A673 (cell line): Measurements from ENCODE around the gene HEXD. TPM values are rescaled to one million over a fixed set of nuclear protein-coding genes. Genes with fewer than 3 reads are reported as not detected.

Experiments
- BruUV-seq: library from RNA; stranded (reverse); fragments of 400-500 nt; replicated peaks from 2 replicates; lab custom pipeline; 2021; lab: Mats Ljungman, UMichigan
- CTCF ChIA-PET: fragments of 300-600 bp; sonication (Branson Sonifier 250); formaldehyde crosslinking; loops from one replicate; lab custom pipeline; 2022; ENCODE audit warnings: antibody characterized with exemption; lab: Charles Lee
- POLR2A ChIA-PET: fragments of 300-600 bp; sonication (Branson Sonifier 250); formaldehyde crosslinking; loops from one replicate; lab custom pipeline; 2022; ENCODE audit warnings: antibody characterized with exemption; ENCODE audit not compliant: low non-redundant PET; lab: Charles Lee
- DNase-seq: peaks from one replicate; pipeline ENCODE4 v3.0.0-alpha.2; 2015; ENCODE audit warnings: low spot score
- H3K27ac ChIP-seq: fragments of 200-600 bp; sonication (generic); 2 replicates; pipeline ENCODE4 v1.5.1; 2016; ENCODE audit warnings: mixed run types, low read depth, mild to moderate bottlenecking, mixed read lengths, antibody characterized with exemption, low read length; ENCODE audit not compliant: poor library complexity, severe bottlenecking
- H3K27me3 ChIP-seq: fragments of 200-600 bp; sonication (generic); replicated peaks from 2 replicates; pipeline ENCODE4 v1.6.1; 2017; ENCODE audit warnings: mixed run types, low read depth, mild to moderate bottlenecking, mixed read lengths, antibody characterized with exemption, low read length; ENCODE audit not compliant: insufficient read depth, poor library complexity
- H3K36me3 ChIP-seq: fragments of 200-600 bp; sonication (generic); 2 replicates; pipeline ENCODE4 v1.6.1; 2016; ENCODE audit warnings: mixed run types, mild to moderate bottlenecking, mixed read lengths, antibody characterized with exemption, low read length; ENCODE audit not compliant: insufficient read depth, poor library complexity, severe bottlenecking
- H3K4me1 ChIP-seq: fragments of 200-600 bp; sonication (generic); 2 replicates; pipeline ENCODE4 v1.6.1; 2017; ENCODE audit warnings: mixed run types, mild to moderate bottlenecking, mixed read lengths, antibody characterized with exemption, low read length; ENCODE audit not compliant: insufficient read depth, poor library complexity, severe bottlenecking
- H3K4me3 ChIP-seq: fragments of 200-600 bp; sonication (generic); 2 replicates; pipeline ENCODE4 v1.5.1; 2016; ENCODE audit warnings: low read depth, mixed run types, mild to moderate bottlenecking, mixed read lengths, low read length; ENCODE audit not compliant: poor library complexity, severe bottlenecking
- H3K9me3 ChIP-seq: fragments of 200-600 bp; sonication (generic); 2 replicates; pipeline ENCODE4 v1.6.1; 2016; ENCODE audit warnings: mixed run types, low read depth, mild to moderate bottlenecking, mixed read lengths, antibody characterized with exemption, low read length; ENCODE audit not compliant: poor library complexity, severe bottlenecking
- CTCF ChIP-seq: fragments of 300-800, 200-600 bp; sonication (generic); conservative IDR thresholded peaks from 2 replicates; pipeline ENCODE4 v1.5.1; 2017; ENCODE audit warnings: low read depth, mild to moderate bottlenecking, antibody characterized with exemption, low read length, moderate library complexity, mixed read lengths
- EZH2 ChIP-seq: fragments of 200-600 bp; sonication (generic); IDR thresholded peaks from 2 replicates; pipeline ENCODE4 v1.6.1; 2017; ENCODE audit warnings: borderline replicate concordance, low read depth, mild to moderate bottlenecking, mixed read lengths, antibody characterized with exemption, low read length; ENCODE audit not compliant: poor library complexity, severe bottlenecking
- intact Hi-C: fragments of 100-400 bp; cut with micrococcal nuclease; formaldehyde crosslinking; loops from one replicate; pipeline ENCODE4 v1.10.0; 2022; ENCODE audit not compliant: unreplicated experiment
- total RNA-seq: library from RNA; stranded (reverse); gene quantifications from 2 replicates; pipeline ENCODE4 v1.2.3, GENCODE V29; 2021

Gene HEXD
- total RNA-seq, 1 experiment from 2014 or later = 20.1 TPM

GRCh38 chr17:82384730-82385481 lies 33.2 kb upstream of the HEXD start:
- TF ChIP-seq CTCF (no peak), EZH2 (no peak)

DNA sequence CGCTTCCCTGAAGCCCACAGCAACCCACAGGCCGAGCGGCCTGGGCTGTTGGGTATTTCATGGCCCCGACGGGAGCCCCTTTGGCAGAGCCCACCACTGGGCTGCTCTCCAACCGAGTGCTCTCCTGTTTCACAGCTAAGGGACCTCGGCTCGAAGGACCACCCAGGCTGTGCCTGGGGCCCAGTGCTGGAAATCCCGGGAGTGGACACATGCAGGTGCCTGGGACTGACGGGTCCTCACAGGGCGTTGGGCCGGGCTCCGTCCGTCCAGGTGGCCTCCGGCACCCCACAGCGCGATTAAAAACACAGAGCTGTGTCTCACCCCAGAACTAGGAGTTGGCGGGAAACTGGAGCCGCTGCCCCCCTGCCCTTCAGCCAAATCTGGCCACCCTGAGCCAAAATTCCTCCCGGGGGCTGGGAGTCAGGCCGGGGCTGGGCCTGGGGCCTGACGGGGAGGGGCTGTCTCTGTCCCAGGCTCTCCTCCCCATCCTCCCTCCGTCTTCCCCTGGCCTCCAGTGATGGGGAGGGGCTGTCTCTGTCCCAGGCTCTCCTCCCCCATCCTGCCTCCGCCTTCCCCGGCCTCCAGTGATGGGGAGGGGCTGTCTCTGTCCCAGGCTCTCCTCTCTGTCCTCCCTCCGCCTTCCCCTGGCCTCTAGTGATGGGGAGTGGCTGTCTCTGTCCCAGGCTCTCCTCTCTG lies 32.4 kb upstream of the HEXD start:
- TF ChIP-seq CTCF (no peak), EZH2 (no peak)
- ChIA-PET CTCF (no interaction called here), POLR2A (interaction anchor here (0.5 kb wide), 1 partner anchor 331 kb away, joined by 10 read pairs; the partner anchor contains the start of gene FN3KRP)
- Histone ChIP-seq H3K4me1 (no peaks in the 10 kb centered on the region), H3K4me3 (no peak overlapping the region), H3K36me3 (no peaks in the 10 kb centered on the region), H3K9me3 (no peaks in the 10 kb centered on the region), H3K27me3 (no peaks in the 10 kb centered on the region), H3K27ac (no peak overlapping the region)
- DNase-seq = no peak
- no TSS peak for BruUV-seq
- intact Hi-C loops = no loop called here

More at GRCh38 chr17:82384730-82385481, 33.2 kb upstream of the HEXD start:
- BruUV-seq = no TSS peak
- Histone ChIP-seq H3K9me3 (no peaks in the 10 kb centered on the region), H3K27me3 (no peaks in the 10 kb centered on the region), H3K36me3 (no peaks in the 10 kb centered on the region), H3K27ac (no peak overlapping the region), H3K4me3 (no peak overlapping the region), H3K4me1 (peaks cover 3% of the 10 kb centered on the region)
- DNase-seq = no peak
- ChIA-PET POLR2A (no interaction called here), CTCF (no interaction called here)
- intact Hi-C loops = no loop called here

DNA sequence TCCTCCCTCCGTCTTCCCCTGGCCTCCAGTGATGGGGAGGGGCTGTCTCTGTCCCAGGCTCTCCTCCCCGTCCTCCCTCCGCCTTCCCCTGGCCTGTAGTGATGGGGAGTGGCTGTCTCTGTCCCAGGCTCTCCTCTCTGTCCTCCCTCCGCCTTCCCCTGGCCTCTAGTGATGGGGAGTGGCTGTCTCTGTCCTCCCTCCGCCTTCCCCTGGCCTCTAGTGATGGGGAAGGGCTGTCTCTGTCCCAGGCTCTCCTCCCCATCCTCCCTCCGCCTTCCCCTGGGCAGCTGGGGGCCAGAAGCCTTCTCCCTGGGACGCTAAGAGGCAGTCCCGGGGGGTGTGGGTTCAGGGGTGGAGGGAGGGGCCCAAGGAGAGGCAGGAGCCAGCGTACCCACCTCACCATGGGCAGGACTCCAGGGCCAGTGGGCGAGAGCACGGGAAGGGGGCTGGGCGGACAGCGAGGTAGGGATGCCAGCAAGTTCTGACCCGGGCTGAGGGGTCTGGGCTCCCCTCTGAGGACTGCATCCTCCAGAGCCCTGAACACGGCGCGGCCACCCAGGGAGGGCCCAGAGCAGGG lies 31.8 kb upstream of the HEXD start:
- no TSS peak for BruUV-seq
- no peaks in the 10 kb centered on the region for H3K4me1 ChIP-seq
- no peaks in the 10 kb centered on the region for H3K27me3 ChIP-seq
- intact Hi-C loops = no loop called here
- ChIA-PET POLR2A (interaction anchor here (0.5 kb wide), 1 partner anchor 330 kb away, joined by 10 read pairs; the partner anchor contains the start of gene FN3KRP), CTCF (no interaction called here)
- H3K4me3 ChIP-seq = no peak overlapping the region
- H3K9me3 ChIP-seq = no peaks in the 10 kb centered on the region
- no peak for DNase-seq
- no peak for TF ChIP-seq EZH2
- TF ChIP-seq CTCF = no peak
- H3K36me3 ChIP-seq = no peaks in the 10 kb centered on the region
- H3K27ac ChIP-seq = no peak overlapping the region
